Lower leg skin (tissue), 4 donors: ENCODE data around the gene C11orf98. TPM values are rescaled to one million over a fixed set of nuclear protein-coding genes. Genes with fewer than 3 reads are reported as not detected.
"Not testable (repeated sequence)": the region's sequence is repeated elsewhere in the genome, so short reads cannot be mapped to it uniquely, and the experiment has no call there.

Source experiments
- DNase-seq, 2 donors: peaks; one replicate each; pipeline ENCODE4 v3.0.0-alpha.2; 2019; ENCODE audit warnings: low spot score in 2 of 2
- H3K4me3 ChIP-seq: fragments of 200-600 bp; sonication (generic); 2 replicates; pipeline ENCODE4 v1.5.1; 2017; ENCODE audit warnings: mild to moderate bottlenecking, low read depth; ENCODE audit not compliant: poor library complexity, severe bottlenecking
- POLR2A ChIP-seq, 2 donors: fragments of 450-650 bp; IDR thresholded peaks; one replicate each; pipeline ENCODE4 v1.6.1; 2016 to 2017; ENCODE audit warnings: antibody characterized with exemption in 2 of 2, mild to moderate bottlenecking in 1 of 2, moderate library complexity in 1 of 2
- WGBS, 2 donors: methylation state at CpG; one replicate each; pipeline ENCODE4 v1.1.5; 2018; 5-methylcytosine and 5-hydroxymethylcytosine counted together
- intact Hi-C: fragments of 100-400 bp; cut with DNase I; formaldehyde crosslinking; loops from one replicate; pipeline ENCODE4 v1.15.0; 2023; ENCODE audit warnings: low total_unique reads
- total RNA-seq, 4 donors: library from RNA; depleted of rRNA; stranded (reverse); fragments of >200 nt; gene quantifications; one replicate each; pipeline ENCODE4 v1.1.0, GENCODE V29; 2016
- TF ChIP-seq, protein P1 (sequence below), 3 donors: fragments of 450-650 bp; IDR thresholded peaks; one replicate each; pipeline ENCODE4 v1.5.1; 2016; ENCODE audit warnings: antibody characterized with exemption in 3 of 3, mild to moderate bottlenecking in 3 of 3, moderate library complexity in 2 of 3

The C11orf98 gene
- total RNA-seq, 4 donors from 2014 or later, result 21.3 to 58.4 (median 31.4) TPM

DNA sequence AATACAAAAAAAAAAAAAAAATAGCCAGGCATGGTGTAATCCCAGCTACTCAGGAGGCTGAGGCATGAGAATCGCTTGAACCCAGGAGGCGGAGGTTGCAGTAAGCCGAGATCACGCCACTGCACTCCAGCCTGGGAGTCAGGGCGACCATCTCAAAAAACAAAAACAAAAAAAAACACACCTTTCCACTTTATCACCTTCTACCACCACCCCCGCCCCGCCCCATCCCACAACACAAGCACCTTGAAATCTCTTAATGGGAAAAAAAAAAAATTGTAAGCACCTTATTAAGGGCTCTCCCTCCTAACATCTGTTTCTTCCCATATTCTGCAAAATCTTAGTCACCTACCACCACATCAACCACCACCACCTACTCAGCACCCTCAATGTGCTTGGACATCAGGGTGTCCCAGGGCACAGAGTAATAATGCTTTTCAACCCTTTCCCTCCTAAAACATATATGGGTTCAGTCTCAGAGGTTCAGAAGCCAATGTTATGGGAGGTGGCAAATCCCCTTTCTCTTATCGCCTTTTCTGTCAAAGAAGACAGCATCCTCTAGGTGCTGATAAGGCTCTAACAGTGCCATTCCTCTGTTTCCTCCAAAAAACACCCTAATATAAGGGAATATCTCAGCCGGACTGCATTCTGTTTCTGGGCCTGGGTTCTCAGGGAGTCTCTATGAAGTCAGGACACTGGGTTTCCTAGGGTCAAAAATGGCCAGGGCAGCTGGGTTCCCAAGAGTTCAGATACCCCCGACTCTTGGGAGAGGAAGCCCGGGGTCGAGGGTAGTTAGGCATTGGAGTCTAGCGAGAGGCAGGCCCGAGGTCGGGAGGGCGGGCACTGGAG is 12.6 kb downstream of the C11orf98 start:
- TF ChIP-seq, protein P1, sequence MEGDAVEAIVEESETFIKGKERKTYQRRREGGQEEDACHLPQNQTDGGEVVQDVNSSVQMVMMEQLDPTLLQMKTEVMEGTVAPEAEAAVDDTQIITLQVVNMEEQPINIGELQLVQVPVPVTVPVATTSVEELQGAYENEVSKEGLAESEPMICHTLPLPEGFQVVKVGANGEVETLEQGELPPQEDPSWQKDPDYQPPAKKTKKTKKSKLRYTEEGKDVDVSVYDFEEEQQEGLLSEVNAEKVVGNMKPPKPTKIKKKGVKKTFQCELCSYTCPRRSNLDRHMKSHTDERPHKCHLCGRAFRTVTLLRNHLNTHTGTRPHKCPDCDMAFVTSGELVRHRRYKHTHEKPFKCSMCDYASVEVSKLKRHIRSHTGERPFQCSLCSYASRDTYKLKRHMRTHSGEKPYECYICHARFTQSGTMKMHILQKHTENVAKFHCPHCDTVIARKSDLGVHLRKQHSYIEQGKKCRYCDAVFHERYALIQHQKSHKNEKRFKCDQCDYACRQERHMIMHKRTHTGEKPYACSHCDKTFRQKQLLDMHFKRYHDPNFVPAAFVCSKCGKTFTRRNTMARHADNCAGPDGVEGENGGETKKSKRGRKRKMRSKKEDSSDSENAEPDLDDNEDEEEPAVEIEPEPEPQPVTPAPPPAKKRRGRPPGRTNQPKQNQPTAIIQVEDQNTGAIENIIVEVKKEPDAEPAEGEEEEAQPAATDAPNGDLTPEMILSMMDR (IDR thresholded peaks at IDR 0.05), result no peak
- TF ChIP-seq POLR2A (IDR thresholded peaks at IDR 0.05), result no peak
- WGBS, 2 donors, result 30% methylated on average over 16 of the region's 16 CpGs
- H3K4me3 ChIP-seq, result peak overlapping the region; percentile 87
- intact Hi-C loops, result no loop called here
- DNase-seq, result no peak

DNA sequence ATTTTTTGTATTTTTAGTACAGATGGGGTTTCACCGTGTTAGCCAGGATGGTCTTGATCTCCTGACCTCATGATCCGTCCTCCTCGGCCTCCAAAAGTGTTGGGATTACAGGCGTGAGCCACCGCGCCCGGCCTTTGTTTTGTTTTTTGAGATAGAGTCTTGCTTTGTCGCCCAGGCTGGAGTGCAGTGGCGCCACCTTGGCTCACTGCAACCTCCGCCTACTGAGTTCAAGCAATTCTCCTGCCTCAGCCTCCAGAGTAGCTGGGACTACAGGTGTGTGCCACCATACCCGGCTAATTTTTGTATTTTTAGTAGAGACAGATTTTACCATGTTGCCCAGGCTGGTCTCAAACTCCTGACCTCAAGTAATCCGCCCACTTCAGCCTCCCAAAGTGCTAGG is 14.7 kb downstream of the C11orf98 start:
- H3K4me3 ChIP-seq, intact Hi-C loops, DNase-seq: not testable (repeated sequence)
- WGBS, 2 donors, result 95 to 96% methylated on average over 12 of the region's 12 CpGs

DNA sequence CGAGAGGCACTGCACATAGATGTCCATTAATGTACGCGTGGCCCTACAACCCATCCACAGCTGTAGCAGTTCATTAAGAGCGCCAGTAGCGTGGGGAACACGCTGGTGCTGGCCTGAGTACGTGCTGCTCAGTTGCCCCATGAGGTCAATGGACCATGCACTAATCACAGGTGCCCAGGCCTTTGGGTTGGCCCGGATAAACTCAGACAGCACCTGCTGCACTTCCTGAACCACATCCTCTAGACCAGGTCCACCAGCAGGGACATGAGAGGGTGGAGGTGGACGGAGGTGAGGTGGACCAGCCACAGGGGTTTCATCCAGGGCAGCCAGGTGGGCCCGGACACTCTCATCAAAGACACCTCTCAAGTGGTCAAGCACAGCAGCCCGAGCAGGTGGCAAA is 15.5 kb downstream of the C11orf98 start:
- no peak for DNase-seq
- intact Hi-C loops, result no loop called here
- no peak for TF ChIP-seq POLR2A (IDR thresholded peaks at IDR 0.05)
- TF ChIP-seq, protein P1 (IDR thresholded peaks at IDR 0.05), result no peak
- 89 to 93% methylated on average over 11 of the region's 11 CpGs for WGBS, 2 donors
- H3K4me3 ChIP-seq, result no peak overlapping the region

DNA sequence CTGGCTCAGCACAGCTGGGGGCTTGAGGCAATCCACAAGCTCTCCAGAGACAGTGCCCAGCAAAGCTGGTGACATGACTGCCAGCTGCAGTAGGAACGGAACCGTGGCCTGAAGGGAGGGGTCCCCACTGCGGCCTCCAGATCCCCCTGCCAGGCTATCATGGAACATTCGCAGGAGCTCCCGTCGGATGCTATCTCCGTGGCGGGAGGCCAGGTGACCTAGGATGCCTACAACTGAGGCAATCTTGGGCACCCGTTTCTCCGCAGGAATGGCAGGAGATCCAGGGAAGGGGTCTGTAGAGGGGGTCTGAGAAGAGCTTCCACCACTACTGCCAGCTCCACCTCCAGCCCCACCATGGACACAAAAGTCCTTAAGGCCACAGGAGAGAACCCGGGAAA is 16.0 kb downstream of the C11orf98 start:
- DNase-seq, result no peak
- TF ChIP-seq, protein P1 (IDR thresholded peaks at IDR 0.05), result no peak
- no peak for TF ChIP-seq POLR2A (IDR thresholded peaks at IDR 0.05)
- WGBS, 2 donors, result 80 to 93% methylated on average over 5 to 11 of the region's 11 CpGs
- no peak overlapping the region for H3K4me3 ChIP-seq
- intact Hi-C loops, result no loop called here

DNA sequence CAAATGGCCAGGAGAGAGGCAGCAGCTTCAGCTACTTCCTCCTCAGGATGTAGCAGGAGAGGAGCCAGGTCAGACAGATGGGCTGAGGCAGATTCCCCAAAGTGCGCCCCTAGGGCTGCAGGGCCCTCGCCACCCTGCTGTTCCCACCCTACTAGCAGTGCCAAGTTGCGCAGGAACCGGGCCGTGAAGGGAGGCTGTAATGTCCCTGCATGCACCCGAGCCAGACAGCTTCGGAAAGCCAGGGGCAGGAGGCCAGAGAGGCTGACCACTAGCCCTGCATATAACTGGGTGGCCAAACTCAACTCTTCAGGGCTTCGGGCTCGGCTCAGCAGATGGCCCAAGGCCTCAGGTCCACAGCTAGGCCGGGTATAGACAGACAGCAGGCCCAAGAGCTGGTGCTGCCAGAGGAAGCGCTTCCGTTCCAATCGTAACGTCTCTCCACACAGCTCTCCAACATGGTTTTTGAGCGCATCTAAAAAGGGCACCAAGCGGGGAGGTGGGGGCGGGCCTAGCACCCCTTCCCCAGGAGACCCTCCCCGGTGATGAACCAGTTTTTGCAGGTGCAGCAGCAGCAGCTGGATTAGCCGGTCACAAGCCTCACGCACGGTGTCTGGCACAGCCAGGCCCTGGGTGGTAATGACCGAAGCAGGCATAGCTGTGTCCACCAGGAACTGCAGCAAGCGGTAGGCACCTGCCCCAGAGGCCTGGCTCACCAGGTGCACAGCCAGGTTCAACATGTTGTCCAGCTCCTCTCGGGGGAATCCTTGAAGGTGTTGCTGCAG is 16.6 kb downstream of the C11orf98 start:
- TF ChIP-seq POLR2A (IDR thresholded peaks at IDR 0.05), result no peak
- TF ChIP-seq, protein P1 (IDR thresholded peaks at IDR 0.05), result no peak
- intact Hi-C loops, result no loop called here
- 86 to 89% methylated on average over 21 to 23 of the region's 24 CpGs for WGBS, 2 donors

DNA sequence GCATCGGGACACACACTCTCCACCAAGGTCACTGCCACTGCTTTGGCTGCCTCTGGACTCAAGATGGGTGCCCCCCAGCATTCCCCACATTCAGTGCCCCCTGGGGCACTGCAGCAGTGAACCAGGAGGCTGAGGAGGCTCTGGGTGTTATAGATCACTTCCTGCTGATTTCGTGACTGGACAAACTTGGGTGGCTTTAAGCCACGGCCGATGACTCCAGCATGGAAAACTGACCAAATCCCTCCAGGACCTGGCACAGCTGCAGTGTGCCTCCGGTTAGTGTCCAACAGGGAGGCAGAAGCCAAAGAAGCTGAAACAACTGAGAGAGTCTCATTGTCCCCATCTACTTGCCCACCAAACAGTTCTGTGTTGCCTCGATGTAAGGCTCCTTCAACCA is 17.4 kb downstream of the C11orf98 start:
- intact Hi-C loops, result no loop called here
- TF ChIP-seq, protein P1 (IDR thresholded peaks at IDR 0.05), result no peak
- TF ChIP-seq POLR2A (IDR thresholded peaks at IDR 0.05), result no peak
- no peak for DNase-seq
- 70 to 91% methylated on average over 6 of the region's 6 CpGs for WGBS, 2 donors
- H3K4me3 ChIP-seq, result no peak overlapping the region

More for the DNA sequence above, 16.6 kb downstream of the C11orf98 start:
- no peak for DNase-seq
- H3K4me3 ChIP-seq, result no peak overlapping the region
